Peyer's patch (tissue), 4 donors: ENCODE measurements around the gene NR2E1.

Source experiments
- POLR2A ChIP-seq, 2 donors: fragments of 450-650 bp; IDR thresholded peaks; one replicate each; pipeline ENCODE4 v1.5.1; 2017; ENCODE audit warnings: antibody characterized with exemption in 2 of 2, mild to moderate bottlenecking in 2 of 2, moderate library complexity in 2 of 2
- TF ChIP-seq, protein P1 (sequence below), 6 experiments: fragments of 450-650 bp in 4 of 6; fragments of 200-600 bp in 2 of 6; sonication (generic) in 1 of 6; IDR thresholded peaks; one replicate each; pipeline ENCODE4 v1.5.1; 2017 to 2019; ENCODE audit warnings: antibody characterized with exemption in 6 of 6, mild to moderate bottlenecking in 3 of 6, moderate library complexity in 1 of 6

DNA sequence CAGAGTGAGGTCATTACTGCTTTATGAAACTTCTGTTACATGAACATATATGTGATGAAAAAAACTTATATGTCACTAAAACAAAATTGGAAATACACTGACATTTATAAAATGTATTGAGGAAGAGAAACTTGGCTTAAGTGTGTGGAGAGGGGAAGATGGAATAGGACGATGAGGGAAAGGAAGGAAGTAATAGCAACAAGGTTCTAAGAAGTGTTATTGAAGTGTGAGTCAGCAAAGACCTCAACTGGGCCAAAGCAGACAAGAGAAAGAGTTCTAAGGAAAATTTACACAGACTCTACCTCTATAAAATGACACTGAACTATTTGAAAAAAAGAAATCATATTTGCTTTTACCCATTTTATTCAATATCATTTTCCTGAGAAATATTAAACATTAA is 56.7 kb downstream of the NR2E1 start:
- TF ChIP-seq, protein P1, sequence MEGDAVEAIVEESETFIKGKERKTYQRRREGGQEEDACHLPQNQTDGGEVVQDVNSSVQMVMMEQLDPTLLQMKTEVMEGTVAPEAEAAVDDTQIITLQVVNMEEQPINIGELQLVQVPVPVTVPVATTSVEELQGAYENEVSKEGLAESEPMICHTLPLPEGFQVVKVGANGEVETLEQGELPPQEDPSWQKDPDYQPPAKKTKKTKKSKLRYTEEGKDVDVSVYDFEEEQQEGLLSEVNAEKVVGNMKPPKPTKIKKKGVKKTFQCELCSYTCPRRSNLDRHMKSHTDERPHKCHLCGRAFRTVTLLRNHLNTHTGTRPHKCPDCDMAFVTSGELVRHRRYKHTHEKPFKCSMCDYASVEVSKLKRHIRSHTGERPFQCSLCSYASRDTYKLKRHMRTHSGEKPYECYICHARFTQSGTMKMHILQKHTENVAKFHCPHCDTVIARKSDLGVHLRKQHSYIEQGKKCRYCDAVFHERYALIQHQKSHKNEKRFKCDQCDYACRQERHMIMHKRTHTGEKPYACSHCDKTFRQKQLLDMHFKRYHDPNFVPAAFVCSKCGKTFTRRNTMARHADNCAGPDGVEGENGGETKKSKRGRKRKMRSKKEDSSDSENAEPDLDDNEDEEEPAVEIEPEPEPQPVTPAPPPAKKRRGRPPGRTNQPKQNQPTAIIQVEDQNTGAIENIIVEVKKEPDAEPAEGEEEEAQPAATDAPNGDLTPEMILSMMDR (IDR thresholded peaks at IDR 0.05): no peak
- no peak for TF ChIP-seq POLR2A (IDR thresholded peaks at IDR 0.05)
